Activated CD4-positive, alpha-beta T cell treated with anti-CD3 and anti-CD28 coated beads, Interleukin-2, Interleukin-4, amounts not matched to agents 100 ng/mL and 50 ng/mL, durations not matched to agents 16 hours and 8 hours (primary cell): ENCODE measurements around the gene LCP1.

Experiments used
- DNase-seq: peaks from one replicate; pipeline ENCODE4 v3.0.0-alpha.2; 2020; ENCODE audit warnings: low spot score

Gene LCP1

DNA sequence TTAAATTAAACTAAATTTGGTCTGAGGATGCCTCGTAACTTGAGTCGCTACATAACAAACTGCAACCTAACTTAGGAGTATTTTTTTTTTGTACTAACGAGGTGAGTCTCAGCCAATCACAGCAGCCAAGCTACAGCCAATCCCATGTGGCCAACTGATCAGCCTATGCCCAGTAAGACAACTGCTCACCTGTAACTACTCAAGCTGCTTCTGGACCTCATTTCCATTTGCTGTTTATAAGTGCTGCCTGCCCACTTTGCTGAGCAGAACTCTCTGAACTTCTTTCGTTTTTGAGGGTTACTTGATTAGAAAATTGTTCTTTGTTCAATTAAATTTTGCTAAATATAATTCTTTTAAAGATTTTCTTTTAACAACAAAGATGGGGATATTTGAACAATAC is 81.0 kb downstream of the LCP1 start:
- no peak for DNase-seq

DNA sequence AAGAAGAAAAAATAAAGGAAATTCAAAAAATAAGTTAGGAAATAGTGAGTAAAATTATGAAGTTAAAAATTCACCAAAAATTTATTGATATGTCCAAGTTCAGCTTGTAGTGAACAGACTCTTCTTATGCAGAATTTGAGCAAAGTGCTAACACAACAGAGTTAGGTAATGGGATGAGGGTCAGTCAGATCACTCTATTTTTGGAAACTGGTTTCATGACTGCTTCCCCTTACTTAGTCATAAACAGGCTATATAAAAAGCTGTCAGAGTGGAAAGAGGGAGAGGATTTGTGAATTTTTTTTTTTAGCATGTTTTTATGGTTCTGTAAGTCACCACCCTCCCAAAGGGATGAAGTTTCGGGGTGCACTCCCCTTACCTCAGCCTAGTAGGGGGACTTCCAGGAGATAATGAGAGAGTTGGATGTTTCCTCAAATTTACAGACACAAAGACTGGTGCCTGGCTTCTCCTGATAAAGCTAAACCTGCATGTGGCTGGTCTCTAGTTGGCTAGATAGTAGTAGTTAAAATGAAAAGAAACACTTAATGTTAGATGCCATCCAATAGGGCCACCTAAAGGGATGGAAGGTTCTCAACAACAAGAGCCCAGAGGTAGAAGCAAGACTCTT is 81.7 kb downstream of the LCP1 start:
- DNase-seq, result no peak

DNA sequence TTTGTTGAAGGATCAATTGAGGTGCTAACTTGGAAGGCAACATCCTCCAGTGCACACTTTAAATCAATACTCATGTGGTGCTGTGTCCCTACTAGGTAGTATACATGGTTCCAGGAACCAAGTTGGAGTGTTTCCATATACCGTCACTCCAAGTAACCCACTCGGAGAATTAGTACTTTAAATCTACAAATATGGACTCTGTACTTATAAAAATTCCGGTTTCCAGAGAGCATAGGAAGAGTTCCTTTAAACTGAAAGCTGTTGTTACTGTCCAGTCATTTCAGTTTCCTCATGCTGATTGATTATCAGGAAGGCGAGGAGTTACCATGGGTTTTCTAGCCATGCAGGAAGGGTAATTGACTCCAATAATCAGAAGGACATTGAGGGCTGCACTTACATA is 84.3 kb downstream of the LCP1 start:
- no peak for DNase-seq

DNA sequence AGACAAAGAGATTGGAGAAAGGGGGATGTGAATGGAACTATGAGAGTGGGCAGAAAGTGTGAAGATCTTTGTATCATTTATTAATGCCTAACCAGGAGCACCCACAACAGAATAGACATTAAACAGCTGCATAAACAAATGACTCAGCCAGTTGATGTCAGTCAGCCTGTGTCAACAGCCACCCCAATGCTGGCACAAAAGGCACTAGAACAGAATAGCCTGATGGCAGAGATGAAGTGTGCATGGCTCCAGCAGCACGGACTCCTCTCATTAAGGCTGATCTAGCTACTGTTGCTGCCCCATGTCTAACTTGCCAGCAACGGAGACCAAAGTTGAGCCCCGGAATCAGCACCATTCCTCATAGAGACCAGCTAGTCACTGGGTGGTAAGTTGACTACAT is 85.0 kb downstream of the LCP1 start:
- DNase-seq, result no peak

DNA sequence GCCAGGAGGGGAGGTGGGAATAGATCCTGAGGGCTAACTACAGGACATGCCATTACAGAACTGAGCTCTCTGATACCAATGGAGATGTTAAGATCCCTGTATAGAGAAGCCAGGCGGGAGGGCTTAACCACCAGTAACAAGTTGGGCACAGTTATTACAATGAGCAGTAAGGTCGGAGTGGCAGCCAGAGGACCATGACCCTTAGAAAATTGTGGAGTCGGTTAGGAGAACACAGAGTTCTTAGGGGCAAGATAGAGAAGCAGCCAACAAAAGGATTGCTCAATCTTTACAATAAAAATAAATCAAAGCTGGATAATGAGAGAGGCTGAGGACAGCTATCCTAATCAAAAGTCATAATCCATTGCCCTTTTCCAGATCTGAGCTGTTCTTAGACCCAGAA is 87.5 kb downstream of the LCP1 start:
- DNase-seq, result no peak

DNA sequence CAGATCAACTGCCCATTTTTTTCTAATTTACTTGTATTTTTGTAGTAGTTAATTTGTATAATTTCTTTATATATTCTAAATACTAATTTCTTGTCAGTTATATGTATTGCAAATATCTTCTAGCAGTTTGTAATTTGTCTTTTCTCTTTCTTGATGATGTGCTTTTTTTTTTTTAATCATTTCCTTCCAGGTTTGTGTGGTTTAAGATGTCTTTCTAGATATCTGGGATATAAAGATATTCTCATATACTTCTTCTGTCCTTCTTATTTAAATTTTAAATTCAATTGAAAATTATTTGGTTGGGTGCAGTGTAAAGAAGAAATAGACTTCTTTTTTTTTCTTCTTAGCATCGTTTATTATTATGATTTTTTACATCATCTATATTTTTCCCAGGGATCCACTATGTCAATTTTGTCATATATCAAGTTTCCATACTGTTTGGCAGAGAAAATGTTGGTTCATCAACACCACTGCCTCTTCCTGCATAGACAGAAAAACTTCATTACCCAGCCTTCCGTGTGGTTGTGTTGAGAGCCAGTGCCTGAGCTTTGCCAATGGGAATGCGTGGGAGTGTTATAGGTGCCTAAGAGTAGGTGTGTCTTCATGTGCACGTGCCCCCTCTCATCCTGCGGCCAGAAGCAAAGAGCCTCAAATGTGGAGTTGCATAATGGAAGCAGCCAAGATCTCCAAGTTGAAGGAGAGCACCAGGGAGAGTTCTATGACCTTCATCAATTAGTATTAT is 93.0 kb downstream of the LCP1 start:
- no peak for DNase-seq

DNA sequence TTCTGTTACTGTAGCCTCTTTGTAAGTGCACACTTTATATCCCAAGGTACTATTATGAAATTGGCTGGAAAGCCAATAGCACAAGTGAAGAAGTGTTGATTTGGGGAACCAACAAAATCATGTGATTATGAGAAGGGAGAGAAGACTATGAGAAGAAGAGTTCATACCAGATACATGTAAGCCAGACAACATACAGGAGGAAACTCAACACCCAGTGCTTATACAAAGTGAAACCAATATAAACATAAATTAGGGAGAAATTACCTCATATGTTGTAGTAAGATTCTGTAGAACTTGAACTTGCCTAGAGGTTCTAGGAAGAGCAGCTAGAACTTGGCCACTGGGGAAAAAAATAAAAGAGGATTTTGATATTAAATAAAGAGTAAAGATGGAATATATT is 94.5 kb downstream of the LCP1 start:
- no peak for DNase-seq

DNA sequence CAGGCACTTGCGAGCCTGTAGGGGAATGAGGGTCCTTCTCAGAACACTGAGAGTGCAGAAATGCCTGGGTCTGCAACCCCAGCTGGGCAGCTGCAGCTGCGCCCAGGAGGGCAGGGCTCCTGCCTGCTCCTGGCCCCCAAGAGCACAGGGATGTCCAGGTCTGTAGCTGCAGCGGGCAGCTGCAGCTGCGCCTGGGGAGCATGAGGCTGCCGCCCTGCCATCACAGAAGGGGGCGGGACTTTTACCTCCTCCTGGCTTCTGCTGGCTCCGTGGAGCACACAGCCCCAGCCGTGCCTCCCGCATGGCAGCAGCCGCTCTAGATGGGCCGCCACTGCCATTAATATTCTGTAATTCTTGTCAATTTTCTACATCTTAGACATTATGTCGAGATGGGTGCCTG is 95.0 kb downstream of the LCP1 start:
- no peak for DNase-seq

DNA sequence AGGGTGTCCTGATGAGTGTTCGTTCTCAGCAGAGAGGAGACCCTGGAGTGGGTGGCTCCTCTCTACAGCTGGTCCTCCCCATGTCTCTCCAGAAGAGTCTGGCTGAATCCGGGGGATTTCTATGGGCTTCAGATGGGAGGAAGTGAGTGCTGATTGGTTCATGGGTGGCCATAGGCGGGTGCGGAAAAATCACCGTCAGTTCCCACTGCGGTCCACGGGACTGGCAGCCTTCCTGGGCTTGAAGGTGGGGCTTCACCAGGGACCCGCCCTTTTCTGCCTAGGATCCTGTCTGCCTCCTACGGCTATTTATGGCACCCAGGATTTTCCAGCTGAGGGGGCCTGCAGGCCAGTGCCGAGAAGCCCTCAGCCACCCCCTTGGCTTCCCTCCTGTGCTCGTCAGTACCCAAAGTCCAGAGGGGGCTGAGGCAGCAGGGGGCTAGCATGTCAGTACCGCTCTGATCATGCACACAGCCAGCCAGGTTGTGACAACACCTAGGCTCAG is 95.5 kb downstream of the LCP1 start:
- DNase-seq, result no peak

DNA sequence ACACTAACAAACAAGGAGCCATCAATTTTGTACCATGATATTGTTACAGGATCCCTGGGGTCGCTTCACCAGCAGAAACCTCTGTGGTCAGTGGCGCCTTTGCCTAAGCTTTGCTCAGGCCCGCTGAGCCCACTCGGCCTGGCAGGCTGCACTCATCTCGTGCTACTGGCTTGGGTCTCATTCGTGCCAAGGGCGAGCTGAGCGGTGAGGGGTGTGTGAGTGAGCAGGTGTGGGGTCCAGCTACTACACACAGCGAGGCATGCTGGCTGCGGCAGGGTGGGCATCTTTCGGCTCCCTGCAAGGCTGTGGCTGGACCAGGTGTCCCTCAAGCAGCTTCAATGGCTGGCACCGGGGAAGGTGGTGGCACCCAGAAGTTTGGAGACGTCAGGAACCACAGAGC is 96.2 kb downstream of the LCP1 start:
- DNase-seq, result no peak

DNA sequence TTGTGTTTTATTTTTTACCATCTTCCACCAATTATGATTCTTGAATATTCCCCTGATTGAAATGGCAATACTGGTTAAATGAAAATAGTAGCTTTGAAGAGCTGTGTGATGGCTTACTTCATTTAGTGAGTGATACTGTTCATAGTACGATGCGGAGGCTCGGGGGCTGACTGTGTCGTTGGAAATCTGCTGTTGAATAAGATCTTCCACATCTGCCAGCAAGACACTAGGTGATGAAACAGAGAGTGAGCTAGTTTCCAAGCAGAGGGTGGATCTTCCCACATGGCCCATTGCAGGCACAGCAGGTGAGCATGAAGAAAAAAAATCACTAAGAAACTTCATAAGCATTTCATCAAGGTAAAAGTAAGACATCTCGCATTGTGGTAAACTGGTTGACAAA is 99.7 kb downstream of the LCP1 start:
- no peak for DNase-seq

DNA sequence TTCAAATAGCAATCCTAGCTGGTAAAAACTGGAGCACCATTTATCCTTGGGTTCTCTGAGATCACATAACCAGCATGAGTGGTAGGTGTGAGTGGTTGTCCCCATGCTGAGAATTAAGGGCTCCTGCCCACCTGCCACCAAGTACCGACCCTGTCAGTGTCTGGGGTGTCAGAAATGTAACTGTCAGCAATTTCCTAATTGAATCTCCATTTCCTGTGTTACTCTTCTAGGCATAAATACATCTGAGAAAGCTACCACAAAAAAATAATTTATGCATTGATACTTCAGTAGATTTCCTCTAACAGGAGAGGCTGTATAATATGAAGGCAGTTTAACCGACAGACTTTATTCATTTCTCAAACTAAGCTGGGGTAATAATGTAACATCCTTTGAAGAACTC is 102.2 kb downstream of the LCP1 start:
- no peak for DNase-seq

DNA sequence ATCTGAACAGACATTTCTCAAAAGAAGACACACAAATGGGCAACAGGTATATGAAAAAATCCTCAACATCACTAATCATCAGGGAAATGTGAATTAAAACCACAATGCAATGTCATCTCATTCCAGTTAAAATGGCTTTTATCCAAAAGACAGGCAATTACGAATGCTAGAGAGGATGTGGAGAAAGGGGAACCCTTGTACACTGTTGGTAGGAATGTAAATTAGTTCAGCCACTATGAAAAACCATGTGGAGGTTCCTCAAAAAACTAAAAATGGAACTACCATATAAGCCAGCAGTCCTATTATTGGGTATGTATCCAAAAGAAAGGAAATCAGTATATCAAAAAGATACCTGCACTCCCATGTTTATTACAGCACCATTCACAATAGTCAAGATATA is 104.7 kb downstream of the LCP1 start:
- DNase-seq, result no peak

DNA sequence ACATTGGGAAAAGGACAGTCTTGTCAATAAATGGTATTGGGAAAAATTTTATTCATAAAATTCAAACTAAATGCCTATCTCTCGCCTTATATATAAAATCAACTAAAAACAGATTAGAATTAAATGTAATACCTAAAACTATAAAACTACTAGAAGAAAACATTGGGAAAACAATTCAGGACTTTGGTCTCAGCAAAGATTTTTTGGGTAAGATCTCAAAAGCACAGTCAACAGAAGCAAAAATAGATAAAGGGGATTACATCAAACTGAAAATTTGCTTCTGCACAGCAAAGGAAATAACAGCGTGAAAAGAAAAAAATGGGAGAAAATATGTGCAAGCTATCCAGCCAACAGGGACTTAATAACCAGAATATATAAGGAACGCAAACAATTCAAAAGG is 105.2 kb downstream of the LCP1 start:
- DNase-seq, result no peak
